Activated T-cell treated with anti-CD3 and anti-CD28 coated beads, Interleukin-2, amount 50 U/mL, for 72 hours (primary cell): Measurements from ENCODE around the gene MAP7D3. TPM values are rescaled to one million over a fixed set of nuclear protein-coding genes. Genes with fewer than 3 reads are reported as not detected.
"Not testable (repeated sequence)": the region's sequence is repeated elsewhere in the genome, so short reads cannot be mapped to it uniquely, and the experiment has no call there.

ENCODE experiments used
- ATAC-seq, 2 donors: fragments of 150-1000 bp; cut with Tn5 transposase; replicated peaks in 1 of 2; 2 replicates each; pipeline ENCODE4 v1.10.0; 2021; ENCODE audit warnings: moderate library complexity in 2 of 2, mild to moderate bottlenecking in 1 of 2
- DNase-seq, 2 donors: peaks; one replicate each; pipeline ENCODE4 v3.0.0; 2021 to 2022; ENCODE audit warnings: mixed read lengths in 1 of 2
- H3K27ac Mint-ChIP-seq: one replicate; pipeline ENCODE4 v1.8.0; 2022; ENCODE audit warnings: mild to moderate bottlenecking, moderate library complexity, mixed read lengths
- H3K27me3 Mint-ChIP-seq: one replicate; pipeline ENCODE4 v1.8.0; 2022; ENCODE audit warnings: low read depth, mixed read lengths
- H3K36me3 Mint-ChIP-seq, 2 donors: one replicate each; pipeline ENCODE4 v1.8.0; 2022; ENCODE audit warnings: mixed read lengths in 2 of 2, mild to moderate bottlenecking in 1 of 2; ENCODE audit not compliant: insufficient read depth in 2 of 2
- H3K4me1 Mint-ChIP-seq: one replicate; pipeline ENCODE4 v1.8.0; 2022; ENCODE audit warnings: low read depth, mixed read lengths
- H3K4me3 Mint-ChIP-seq, 2 donors: one replicate each; pipeline ENCODE4 v1.8.0; 2022; ENCODE audit warnings: mild to moderate bottlenecking in 2 of 2, mixed read lengths in 2 of 2, moderate library complexity in 2 of 2
- H3K9me3 Mint-ChIP-seq, 2 donors: one replicate each; pipeline ENCODE4 v1.8.0; 2022; ENCODE audit warnings: mixed read lengths in 2 of 2
- total RNA-seq, 2 donors: library from RNA; stranded (reverse); gene quantifications; one replicate each; pipeline ENCODE4 v1.2.3, GENCODE V29; 2022

Gene MAP7D3, protein sequence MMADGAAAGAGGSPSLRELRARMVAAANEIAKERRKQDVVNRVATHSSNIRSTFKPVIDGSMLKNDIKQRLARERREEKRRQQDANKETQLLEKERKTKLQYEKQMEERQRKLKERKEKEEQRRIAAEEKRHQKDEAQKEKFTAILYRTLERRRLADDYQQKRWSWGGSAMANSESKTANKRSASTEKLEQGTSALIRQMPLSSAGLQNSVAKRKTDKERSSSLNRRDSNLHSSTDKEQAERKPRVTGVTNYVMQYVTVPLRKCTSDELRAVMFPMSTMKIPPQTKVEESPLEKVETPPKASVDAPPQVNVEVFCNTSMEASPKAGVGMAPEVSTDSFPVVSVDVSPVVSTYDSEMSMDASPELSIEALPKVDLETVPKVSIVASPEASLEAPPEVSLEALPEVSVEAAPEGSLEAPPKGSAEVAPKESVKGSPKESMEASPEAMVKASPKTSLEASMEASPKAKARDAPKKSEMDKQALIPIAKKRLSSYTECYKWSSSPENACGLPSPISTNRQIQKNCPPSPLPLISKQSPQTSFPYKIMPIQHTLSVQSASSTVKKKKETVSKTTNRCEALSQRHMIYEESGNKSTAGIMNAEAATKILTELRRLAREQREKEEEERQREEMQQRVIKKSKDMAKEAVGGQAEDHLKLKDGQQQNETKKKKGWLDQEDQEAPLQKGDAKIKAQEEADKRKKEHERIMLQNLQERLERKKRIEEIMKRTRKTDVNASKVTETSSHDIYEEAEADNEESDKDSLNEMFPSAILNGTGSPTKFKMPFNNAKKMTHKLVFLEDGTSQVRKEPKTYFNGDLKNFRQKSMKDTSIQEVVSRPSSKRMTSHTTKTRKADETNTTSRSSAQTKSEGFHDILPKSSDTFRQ
- total RNA-seq, result 10 to 100 TPM; 11.3 to 11.8 TPM

DNA sequence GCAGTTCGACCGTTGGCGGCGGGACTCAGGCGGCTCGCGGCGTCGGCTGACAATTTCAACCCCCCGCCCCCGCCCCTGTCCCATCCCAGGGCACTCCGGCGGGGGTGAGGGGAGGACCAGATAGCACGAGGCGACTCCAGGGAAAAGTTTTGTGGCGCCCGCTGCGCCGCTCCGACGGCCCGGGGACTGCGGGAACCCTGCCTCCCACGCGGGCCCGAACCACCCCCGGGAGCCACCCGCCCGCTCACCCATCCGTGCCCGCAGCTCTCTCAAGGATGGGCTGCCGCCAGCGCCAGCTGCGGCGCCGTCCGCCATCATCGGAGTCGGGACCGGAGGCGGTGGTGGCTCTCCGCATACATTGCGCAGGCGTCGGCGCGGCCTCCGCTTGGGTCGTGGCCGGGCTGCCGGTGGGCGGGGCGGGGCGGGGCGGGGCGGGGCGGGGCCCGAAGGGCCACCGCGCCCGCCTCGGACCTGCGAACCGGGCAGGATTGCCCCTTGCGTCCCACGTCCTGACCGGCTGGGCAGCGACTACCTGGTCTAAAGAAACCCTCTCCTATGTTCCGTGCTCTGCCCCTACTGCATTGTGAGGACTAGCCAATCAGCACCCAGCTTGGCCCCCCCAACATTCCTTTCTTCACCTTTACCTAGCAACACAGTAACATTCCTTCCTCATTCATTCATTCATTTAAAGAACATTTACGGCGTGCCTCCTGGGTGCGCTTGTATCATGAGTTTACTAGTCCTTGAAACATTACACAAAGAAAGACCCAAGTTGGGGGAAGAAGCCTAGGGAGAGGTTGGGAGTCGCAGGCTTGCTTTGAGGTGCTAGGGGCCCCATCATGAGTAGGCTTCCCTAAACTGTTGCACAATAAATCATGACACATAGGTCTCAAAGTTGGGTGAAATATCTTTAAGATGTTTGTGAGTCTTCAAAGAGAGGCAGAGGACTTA is at the start of gene MAP7D3:
MAP7D3 (minus strand) TSS at position 360 of the 951 bp plus-strand sequence; CDS start at position 318, 42 bp downstream.
- Mint-ChIP-seq H3K9me3 (no peaks in the 10 kb centered on the region), H3K27me3 (peaks cover 20% of the 10 kb centered on the region), H3K4me3 (peak within 1 kb of the TSS; percentile 87 to 89), H3K27ac (peak within 1 kb of the TSS; percentile 84), H3K4me1 (no peaks in the 10 kb centered on the region), H3K36me3 (peaks cover 0 to 1% of the 10 kb centered on the region in 2 donors)
- DNase-seq, result peak; percentile 74 to 79
- peak; percentile 92 to 93 for ATAC-seq

DNA sequence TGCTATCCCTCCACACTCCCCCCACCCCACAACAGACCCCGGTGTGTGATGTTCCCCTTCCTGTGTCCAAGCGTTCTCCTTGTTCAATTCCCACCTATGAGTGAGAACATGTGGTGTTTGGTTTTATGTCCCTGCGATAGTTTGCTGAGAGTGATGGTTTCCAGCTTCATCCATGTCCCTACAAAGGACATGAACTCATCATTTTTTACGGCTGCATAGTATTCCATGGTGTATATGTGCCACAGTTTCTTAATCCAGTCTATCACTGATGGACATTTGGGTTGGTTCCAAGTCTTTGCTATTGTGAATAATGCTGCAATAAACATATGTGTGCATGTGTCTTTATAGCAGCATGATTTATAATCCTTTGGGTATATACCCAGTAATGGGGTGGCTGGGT is 49.5 kb upstream of the MAP7D3 start, which contains the start of gene ADGRG4:
ADGRG4 (plus strand) TSS at position 243 of the 400 bp plus-strand sequence. CDS start 7,815 bp downstream, outside the sequence.
- not testable (repeated sequence) for H3K4me3 Mint-ChIP-seq, ATAC-seq, H3K9me3 Mint-ChIP-seq, DNase-seq, H3K36me3 Mint-ChIP-seq, H3K27ac Mint-ChIP-seq, H3K4me1 Mint-ChIP-seq
- peaks cover 37% of the 10 kb centered on the region for H3K27me3 Mint-ChIP-seq

DNA sequence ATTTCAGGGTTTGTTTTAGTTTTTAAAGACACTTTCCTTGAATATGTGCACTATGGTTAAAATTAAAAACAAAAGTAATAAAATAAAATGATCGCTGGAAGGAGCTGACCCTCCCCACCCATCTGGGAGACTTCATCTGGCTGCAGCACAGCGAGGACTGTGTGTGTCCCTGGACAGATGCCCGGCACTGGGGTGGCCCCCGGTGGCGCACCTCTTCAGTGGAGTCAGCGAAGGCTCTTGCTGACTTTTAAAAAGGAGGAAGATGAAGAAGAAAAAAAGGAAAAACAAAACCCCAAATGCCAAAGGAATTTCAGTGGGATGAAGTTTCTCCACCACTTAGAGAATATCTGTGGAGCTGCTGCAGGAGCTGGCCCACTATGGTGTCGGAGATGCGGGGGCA is 44.2 kb upstream of the MAP7D3 start:
- H3K4me1 Mint-ChIP-seq, result no peaks in the 10 kb centered on the region
- no peak overlapping the region for H3K27ac Mint-ChIP-seq
- no peaks in the 10 kb centered on the region for H3K9me3 Mint-ChIP-seq
- H3K4me3 Mint-ChIP-seq, result no peak overlapping the region
- no peak for ATAC-seq
- no peaks in the 10 kb centered on the region for H3K36me3 Mint-ChIP-seq
- H3K27me3 Mint-ChIP-seq, result peaks cover 24% of the 10 kb centered on the region
- no peak for DNase-seq

DNA sequence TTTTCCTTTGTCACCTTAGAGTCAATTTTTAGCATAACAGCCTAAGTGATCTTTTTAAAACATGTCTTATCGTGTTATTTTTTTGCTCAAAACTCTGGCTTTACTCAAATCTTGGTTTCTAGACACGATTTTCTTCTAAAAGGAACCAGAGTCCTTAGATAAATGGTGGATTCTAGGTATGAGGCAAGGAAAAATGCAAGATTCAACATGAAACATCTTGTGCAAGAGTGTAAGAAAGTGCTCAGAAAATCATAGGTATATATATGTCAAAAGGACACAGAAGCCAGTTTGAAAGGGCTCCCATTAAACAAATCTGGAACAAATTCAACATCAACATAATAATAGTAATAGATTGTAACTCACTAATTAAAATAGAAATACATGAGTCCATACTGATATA is 41.5 kb upstream of the MAP7D3 start:
- DNase-seq (no peak), ATAC-seq (no peak)
- no peak overlapping the region for H3K4me3 Mint-ChIP-seq
- H3K27me3 Mint-ChIP-seq, result peaks cover 18% of the 10 kb centered on the region
- no peaks in the 10 kb centered on the region for H3K9me3 Mint-ChIP-seq
- H3K27ac Mint-ChIP-seq, result no peak overlapping the region
- no peaks in the 10 kb centered on the region for H3K4me1 Mint-ChIP-seq
- H3K36me3 Mint-ChIP-seq, result no peaks in the 10 kb centered on the region

DNA sequence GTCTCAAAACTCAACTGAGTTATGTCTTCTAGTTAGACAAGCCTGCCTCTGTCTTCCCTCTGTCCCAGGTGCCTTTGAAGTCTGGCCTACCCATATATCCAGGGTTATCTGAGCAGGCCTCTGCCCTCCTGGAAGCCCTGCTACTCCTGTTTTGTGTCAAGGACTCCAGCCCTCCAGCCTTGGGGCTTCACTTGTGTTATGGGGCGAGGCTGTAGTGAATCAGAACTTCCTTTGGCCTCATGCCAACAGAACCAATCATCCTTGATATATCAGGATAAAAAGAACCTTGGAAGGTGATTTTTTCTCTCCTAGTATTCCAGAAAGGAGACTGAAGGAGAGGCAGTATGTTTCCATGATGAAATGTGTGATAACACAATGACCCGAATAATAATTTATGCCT is 40.6 kb upstream of the MAP7D3 start:
- H3K4me1 Mint-ChIP-seq, result no peaks in the 10 kb centered on the region
- peaks cover 17% of the 10 kb centered on the region for H3K27me3 Mint-ChIP-seq
- H3K27ac Mint-ChIP-seq, result no peak overlapping the region
- DNase-seq, result no peak
- ATAC-seq, result no peak
- H3K9me3 Mint-ChIP-seq, result no peaks in the 10 kb centered on the region
- H3K36me3 Mint-ChIP-seq, result no peaks in the 10 kb centered on the region
- no peak overlapping the region for H3K4me3 Mint-ChIP-seq

DNA sequence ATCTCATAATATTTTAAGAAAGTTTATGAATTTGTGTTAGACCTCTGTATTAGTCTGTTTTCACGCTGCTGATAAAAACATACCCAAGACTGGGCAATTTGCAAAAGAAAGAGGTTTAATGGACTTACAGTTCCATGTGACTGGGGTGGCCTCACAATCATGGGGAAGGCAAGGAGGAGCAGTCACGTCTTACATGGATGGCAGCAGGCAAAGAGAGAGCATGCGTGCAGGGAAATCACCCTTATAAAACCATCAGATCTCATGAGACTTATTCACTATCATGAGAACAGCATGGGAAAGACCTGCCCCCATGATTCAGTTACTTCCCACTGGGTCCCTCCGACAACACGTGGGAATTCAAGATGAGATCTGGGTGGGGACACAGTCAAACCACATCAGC is 35.2 kb upstream of the MAP7D3 start:
- H3K4me1 Mint-ChIP-seq, H3K4me3 Mint-ChIP-seq, ATAC-seq, H3K36me3 Mint-ChIP-seq, H3K27ac Mint-ChIP-seq, H3K9me3 Mint-ChIP-seq, DNase-seq: not testable (repeated sequence)
- peaks cover 11% of the 10 kb centered on the region for H3K27me3 Mint-ChIP-seq

DNA sequence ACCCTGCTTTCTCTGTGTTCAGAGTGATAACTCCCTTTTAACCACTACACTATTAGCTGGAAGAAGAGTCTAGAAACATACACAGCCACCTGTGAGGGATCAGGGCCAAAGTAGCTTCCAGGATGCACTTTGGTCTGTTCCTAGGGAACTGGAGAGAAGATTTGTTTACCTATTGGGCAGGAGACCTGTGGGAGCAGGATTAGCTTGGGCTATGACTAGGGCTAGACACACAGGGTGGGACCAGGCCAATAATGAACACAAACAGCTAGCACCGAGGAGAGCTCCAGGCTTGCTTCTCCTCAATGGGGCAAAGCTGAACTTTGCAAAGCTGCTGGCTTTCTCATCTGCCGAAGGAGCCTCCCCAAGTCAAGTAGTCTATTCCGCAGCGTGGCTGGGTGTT is 24.4 kb upstream of the MAP7D3 start:
- Mint-ChIP-seq H3K9me3 (no peaks in the 10 kb centered on the region), H3K36me3 (no peaks in the 10 kb centered on the region), H3K27ac (no peak overlapping the region), H3K4me3 (no peak overlapping the region), H3K4me1 (no peaks in the 10 kb centered on the region), H3K27me3 (peaks cover 38% of the 10 kb centered on the region)
- DNase-seq, result no peak
- ATAC-seq, result no peak

DNA sequence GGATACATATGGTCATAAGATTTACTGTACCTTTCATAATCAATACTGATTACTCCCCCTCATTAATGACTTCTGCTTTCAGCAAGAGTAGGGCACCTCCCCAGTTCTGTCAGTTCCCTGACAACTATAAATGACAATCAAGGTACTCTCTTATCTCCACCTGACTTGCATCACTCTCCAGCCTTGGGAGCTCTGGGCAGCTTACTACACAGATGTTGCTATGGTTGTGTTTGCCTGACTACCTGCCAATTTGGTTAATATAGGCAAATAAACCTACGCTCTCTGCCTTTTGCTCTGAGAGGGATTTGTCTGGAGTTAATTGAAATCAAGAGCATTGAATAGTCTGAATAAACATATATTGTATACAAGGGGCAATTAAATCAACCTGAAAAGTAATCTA is 22.8 kb upstream of the MAP7D3 start:
- ATAC-seq (no peak), DNase-seq (no peak)
- no peak overlapping the region for H3K4me3 Mint-ChIP-seq
- peaks cover 24% of the 10 kb centered on the region for H3K27me3 Mint-ChIP-seq
- H3K4me1 Mint-ChIP-seq, result no peaks in the 10 kb centered on the region
- no peak overlapping the region for H3K27ac Mint-ChIP-seq
- H3K9me3 Mint-ChIP-seq, result no peaks in the 10 kb centered on the region
- H3K36me3 Mint-ChIP-seq, result no peaks in the 10 kb centered on the region

DNA sequence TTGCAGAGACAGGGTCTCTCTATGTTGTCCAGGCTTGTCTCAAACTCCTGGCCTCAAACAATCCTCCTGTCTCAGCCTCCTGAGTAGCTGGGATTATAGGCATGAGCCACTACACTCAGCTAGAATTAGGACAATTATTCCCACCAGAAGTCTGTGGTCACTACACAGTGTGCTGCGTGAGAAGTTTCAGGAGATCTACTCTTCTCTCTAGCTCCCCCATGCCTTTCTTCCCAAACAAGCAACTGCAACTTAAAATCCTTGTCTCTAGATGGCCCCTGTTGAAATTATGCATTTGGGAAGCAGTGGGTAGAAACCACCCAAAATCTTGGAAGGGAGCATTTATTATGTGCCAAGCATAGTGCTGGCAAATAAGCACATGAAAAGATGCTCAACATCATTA is 21.1 kb upstream of the MAP7D3 start:
- H3K4me3 Mint-ChIP-seq, result no peak overlapping the region
- peaks cover 19% of the 10 kb centered on the region for H3K27me3 Mint-ChIP-seq
- no peaks in the 10 kb centered on the region for H3K36me3 Mint-ChIP-seq
- no peak for DNase-seq
- no peak for ATAC-seq
- H3K9me3 Mint-ChIP-seq, result no peaks in the 10 kb centered on the region
- H3K4me1 Mint-ChIP-seq, result peaks cover 8% of the 10 kb centered on the region
- H3K27ac Mint-ChIP-seq, result no peak overlapping the region

DNA sequence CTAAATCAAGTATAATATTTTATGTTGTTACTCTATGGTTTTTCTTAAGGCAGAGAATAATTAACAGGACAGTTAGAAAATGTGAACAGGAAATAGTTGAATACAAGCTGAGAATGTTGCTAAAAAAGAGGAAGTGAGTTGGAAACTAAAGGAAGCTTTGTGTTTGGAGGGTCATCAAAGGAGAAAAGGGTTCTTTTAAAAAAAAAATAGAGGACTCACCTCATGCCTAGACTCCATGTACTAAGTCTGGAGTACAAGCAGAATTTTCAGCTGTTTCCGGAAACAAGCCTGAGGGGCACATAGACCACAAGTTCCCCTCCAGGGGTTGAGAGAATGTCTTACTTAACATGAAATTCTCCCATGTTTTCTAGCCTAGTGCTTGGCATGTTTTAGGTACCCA is 20.1 kb upstream of the MAP7D3 start:
- DNase-seq (no peak), ATAC-seq (no peak)
- H3K27ac Mint-ChIP-seq, result no peak overlapping the region
- no peak overlapping the region for H3K4me3 Mint-ChIP-seq
- peaks cover 8% of the 10 kb centered on the region for H3K4me1 Mint-ChIP-seq
- H3K9me3 Mint-ChIP-seq, result no peaks in the 10 kb centered on the region
- H3K27me3 Mint-ChIP-seq, result peaks cover 9% of the 10 kb centered on the region
- no peaks in the 10 kb centered on the region for H3K36me3 Mint-ChIP-seq

DNA sequence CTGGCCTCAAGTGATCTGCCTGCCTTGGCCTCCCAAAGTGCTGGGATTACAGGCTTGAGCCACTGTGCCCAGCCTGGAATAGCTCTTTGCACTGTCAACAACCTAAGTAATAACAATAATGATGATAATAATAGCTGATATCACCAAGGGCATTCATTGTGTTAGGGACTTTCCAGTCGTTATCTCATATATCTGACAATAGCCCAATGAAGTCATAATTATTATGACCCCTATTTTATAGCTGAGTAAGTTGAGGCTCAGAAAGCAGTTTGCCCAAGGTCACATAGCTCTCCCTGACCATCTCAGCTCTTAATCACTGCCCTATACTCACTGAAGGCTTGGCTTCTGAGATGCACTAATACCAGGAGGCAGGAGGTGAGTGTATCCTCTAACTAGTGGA is 18.7 kb upstream of the MAP7D3 start:
- ATAC-seq (no peak), DNase-seq (no peak)
- no peaks in the 10 kb centered on the region for H3K36me3 Mint-ChIP-seq
- peaks cover 8% of the 10 kb centered on the region for H3K27me3 Mint-ChIP-seq
- no peak overlapping the region for H3K27ac Mint-ChIP-seq
- H3K9me3 Mint-ChIP-seq, result no peaks in the 10 kb centered on the region
- H3K4me3 Mint-ChIP-seq, result no peak overlapping the region
- H3K4me1 Mint-ChIP-seq, result peaks cover 8% of the 10 kb centered on the region
